GM18867 (cell line): ENCODE data around the gene SCNN1B.
"Not testable (repeated sequence)": the region's sequence is repeated elsewhere in the genome, so short reads cannot be mapped to it uniquely, and the experiment has no call there.

Source experiments
- ATAC-seq: cut with Tn5 transposase; IDR thresholded peaks from one replicate; pipeline ENCODE4 v1.9.1; 2021; ENCODE audit warnings: mild to moderate bottlenecking, moderate library complexity; ENCODE audit not compliant: unreplicated experiment

The SCNN1B gene

GRCh38 chr16:23400447-23400846, 98.3 kb downstream of the SCNN1B start:
- not testable (repeated sequence) for ATAC-seq

GRCh38 chr16:23401139-23401538, 99.0 kb downstream of the SCNN1B start:
- no peak for ATAC-seq

- ATAC-seq = no peak
These were observed 100.0 kb downstream of the SCNN1B start for GRCh38 chr16:23402100-23402499.

GRCh38 chr16:23403547-23403946, 101.4 kb downstream of the SCNN1B start:
- no peak for ATAC-seq

- ATAC-seq = no peak
These were observed 103.9 kb downstream of the SCNN1B start for GRCh38 chr16:23406024-23406423.

GRCh38 chr16:23406546-23407240, 104.6 kb downstream of the SCNN1B start:
- no peak for ATAC-seq

GRCh38 chr16:23407436-23408127, 105.5 kb downstream of the SCNN1B start:
- ATAC-seq = no peak

GRCh38 chr16:23408242-23408822, 106.2 kb downstream of the SCNN1B start:
- ATAC-seq = no peak

GRCh38 chr16:23408823-23409298, 106.8 kb downstream of the SCNN1B start:
- no peak for ATAC-seq

GRCh38 chr16:23409522-23409921, 107.4 kb downstream of the SCNN1B start:
- ATAC-seq = no peak

GRCh38 chr16:23410176-23410575, 108.1 kb downstream of the SCNN1B start:
- ATAC-seq = no peak

GRCh38 chr16:23414731-23415130, 112.6 kb downstream of the SCNN1B start:
- ATAC-seq = no peak

GRCh38 chr16:23416816-23417215, 114.7 kb downstream of the SCNN1B start:
- ATAC-seq = no peak

GRCh38 chr16:23420011-23420410, 117.9 kb downstream of the SCNN1B start:
- ATAC-seq = no peak

GRCh38 chr16:23423496-23424049, 121.5 kb downstream of the SCNN1B start:
- ATAC-seq = no peak

- no peak for ATAC-seq
These were observed 122.3 kb downstream of the SCNN1B start for GRCh38 chr16:23424292-23424958.

GRCh38 chr16:23428351-23428750, 126.2 kb downstream of the SCNN1B start:
- no peak for ATAC-seq
